ENCODE data around the gene SAMD10.
A peak's percentile ranks its signal among the peaks of the same experiment; 100 is the strongest.

SAMD10 gene

DNA sequence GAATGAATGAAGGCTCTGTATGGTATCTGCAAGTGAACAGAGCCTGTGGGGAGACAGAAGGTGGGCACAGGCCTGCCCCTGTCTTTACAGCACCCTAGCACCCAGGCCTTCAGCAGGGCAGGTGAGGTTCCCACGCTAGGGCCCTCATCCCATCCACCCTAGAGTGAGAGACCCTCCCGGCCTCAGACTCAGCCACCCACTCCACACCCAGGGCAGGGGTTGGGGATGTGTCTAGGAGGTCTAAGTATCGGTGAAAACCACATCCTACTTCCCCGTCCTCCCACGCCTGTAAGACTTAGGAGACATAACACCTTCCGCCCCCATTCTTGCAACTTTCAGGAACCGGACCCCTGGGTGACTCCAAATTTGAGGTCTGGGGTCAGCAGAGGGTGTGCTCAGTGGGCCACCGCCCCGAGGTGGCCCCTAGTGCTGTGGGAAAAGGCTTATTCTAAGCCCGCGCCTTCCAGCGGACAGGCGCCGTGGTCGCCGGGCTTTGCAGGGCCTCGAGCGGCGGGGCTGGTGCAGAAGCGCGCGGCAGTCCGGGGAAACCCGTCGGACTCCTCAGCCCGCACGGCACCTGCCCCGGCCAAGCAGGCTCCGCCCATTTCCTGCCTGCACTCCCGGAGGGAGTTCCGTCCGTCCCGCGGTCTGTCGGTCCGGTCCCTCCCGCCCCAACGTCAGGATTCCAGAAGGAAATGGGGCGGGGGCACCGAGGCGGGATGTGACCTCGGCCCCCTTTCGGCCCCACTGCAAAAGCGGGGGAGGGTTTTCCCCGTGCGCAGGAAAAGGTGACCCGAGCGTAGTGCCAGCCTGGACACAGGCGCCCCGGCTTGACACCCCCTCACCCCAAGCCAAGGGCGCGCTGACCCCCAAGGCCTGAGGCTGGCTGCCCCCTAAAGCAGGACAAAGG lies 868 bp downstream of the SAMD10 start (continued):
- no peak for TF ChIP-seq ZNF549 (tag by site-specific recombination; IDR thresholded peaks at IDR 0.05)
- TF ChIP-seq ZNF184 (tag by site-specific recombination; IDR thresholded peaks at IDR 0.05): no peak
- TF ChIP-seq ZSCAN16 (tag by site-specific recombination; IDR thresholded peaks at IDR 0.05): peak; percentile 62; the same call in 1 of the 2 replicates
- no peak for TF ChIP-seq ZNF24 (tag by site-specific recombination; IDR thresholded peaks at IDR 0.05)
- TF ChIP-seq ZIC2 (tag by site-specific recombination; IDR thresholded peaks at IDR 0.05): no peak
- no peak for TF ChIP-seq YY1 (tag by site-specific recombination; IDR thresholded peaks at IDR 0.05)
- TF ChIP-seq SCRT1 (tag by site-specific recombination; IDR thresholded peaks at IDR 0.05; ENCODE audit: borderline replicate concordance): no peak
- TF ChIP-seq ZNF16 (tag by site-specific recombination; IDR thresholded peaks at IDR 0.05; ENCODE audit: low read depth): no peak
- no peak for TF ChIP-seq ZNF544 (tag by site-specific recombination; IDR thresholded peaks at IDR 0.05)
- no peak for TF ChIP-seq ZNF10 (tag by site-specific recombination; IDR thresholded peaks at IDR 0.05)
- TF ChIP-seq BCL11A (tag by site-specific recombination; IDR thresholded peaks at IDR 0.05; ENCODE audit: low read depth): 0 out of 2 replicates have a peak, but pooled peaks have one; percentile 30
- TF ChIP-seq ZNF776 (tag by site-specific recombination; IDR thresholded peaks at IDR 0.05; ENCODE audit: borderline replicate concordance): no peak
- TF ChIP-seq, protein P1, sequence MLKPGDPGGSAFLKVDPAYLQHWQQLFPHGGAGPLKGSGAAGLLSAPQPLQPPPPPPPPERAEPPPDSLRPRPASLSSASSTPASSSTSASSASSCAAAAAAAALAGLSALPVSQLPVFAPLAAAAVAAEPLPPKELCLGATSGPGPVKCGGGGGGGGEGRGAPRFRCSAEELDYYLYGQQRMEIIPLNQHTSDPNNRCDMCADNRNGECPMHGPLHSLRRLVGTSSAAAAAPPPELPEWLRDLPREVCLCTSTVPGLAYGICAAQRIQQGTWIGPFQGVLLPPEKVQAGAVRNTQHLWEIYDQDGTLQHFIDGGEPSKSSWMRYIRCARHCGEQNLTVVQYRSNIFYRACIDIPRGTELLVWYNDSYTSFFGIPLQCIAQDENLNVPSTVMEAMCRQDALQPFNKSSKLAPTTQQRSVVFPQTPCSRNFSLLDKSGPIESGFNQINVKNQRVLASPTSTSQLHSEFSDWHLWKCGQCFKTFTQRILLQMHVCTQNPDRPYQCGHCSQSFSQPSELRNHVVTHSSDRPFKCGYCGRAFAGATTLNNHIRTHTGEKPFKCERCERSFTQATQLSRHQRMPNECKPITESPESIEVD (tag by site-specific recombination; IDR thresholded peaks at IDR 0.05): no peak
- TF ChIP-seq ZSCAN23 (tag by site-specific recombination; IDR thresholded peaks at IDR 0.05): no peak
- peak; percentile 26; the same call in 1 of the 2 replicates for TF ChIP-seq ZNF843 (tag by site-specific recombination; IDR thresholded peaks at IDR 0.05)
- TF ChIP-seq SP7 (tag by site-specific recombination; IDR thresholded peaks at IDR 0.05): peak; percentile 45; the same call in 1 of the 2 replicates
- TF ChIP-seq ZNF2 (tag by site-specific recombination; IDR thresholded peaks at IDR 0.05): no peak
- TF ChIP-seq HOXD13 (CRISPR knock-in tag; IDR thresholded peaks at IDR 0.05; ENCODE audit: borderline replicate concordance): no peak
- 0 out of 2 replicates have a peak, but pooled peaks have one; percentile 31 for TF ChIP-seq ZFP69B (tag by site-specific recombination; IDR thresholded peaks at IDR 0.05)
- TF ChIP-seq ZBTB17 (tag by site-specific recombination; IDR thresholded peaks at IDR 0.05): no peak
- TF ChIP-seq ZNF37A (tag by site-specific recombination; IDR thresholded peaks at IDR 0.05): no peak
- TF ChIP-seq KLF8 (tag by site-specific recombination; IDR thresholded peaks at IDR 0.05): peak; percentile 72; the same call in 1 of the 2 replicates
- TF ChIP-seq ZNF239 (tag by site-specific recombination; IDR thresholded peaks at IDR 0.05): no peak
- TF ChIP-seq MEIS1 (CRISPR knock-in tag; IDR thresholded peaks at IDR 0.05; ENCODE audit: borderline replicate concordance): no peak
- no peak for TF ChIP-seq SALL2 (tag by site-specific recombination; IDR thresholded peaks at IDR 0.05; ENCODE audit: borderline replicate concordance)
- TF ChIP-seq, protein P2, sequence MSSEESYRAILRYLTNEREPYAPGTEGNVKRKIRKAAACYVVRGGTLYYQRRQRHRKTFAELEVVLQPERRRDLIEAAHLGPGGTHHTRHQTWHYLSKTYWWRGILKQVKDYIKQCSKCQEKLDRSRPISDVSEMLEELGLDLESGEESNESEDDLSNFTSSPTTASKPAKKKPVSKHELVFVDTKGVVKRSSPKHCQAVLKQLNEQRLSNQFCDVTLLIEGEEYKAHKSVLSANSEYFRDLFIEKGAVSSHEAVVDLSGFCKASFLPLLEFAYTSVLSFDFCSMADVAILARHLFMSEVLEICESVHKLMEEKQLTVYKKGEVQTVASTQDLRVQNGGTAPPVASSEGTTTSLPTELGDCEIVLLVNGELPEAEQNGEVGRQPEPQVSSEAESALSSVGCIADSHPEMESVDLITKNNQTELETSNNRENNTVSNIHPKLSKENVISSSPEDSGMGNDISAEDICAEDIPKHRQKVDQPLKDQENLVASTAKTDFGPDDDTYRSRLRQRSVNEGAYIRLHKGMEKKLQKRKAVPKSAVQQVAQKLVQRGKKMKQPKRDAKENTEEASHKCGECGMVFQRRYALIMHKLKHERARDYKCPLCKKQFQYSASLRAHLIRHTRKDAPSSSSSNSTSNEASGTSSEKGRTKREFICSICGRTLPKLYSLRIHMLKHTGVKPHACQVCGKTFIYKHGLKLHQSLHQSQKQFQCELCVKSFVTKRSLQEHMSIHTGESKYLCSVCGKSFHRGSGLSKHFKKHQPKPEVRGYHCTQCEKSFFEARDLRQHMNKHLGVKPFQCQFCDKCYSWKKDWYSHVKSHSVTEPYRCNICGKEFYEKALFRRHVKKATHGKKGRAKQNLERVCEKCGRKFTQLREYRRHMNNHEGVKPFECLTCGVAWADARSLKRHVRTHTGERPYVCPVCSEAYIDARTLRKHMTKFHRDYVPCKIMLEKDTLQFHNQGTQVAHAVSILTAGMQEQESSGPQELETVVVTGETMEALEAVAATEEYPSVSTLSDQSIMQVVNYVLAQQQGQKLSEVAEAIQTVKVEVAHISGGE (tag by site-specific recombination; conservative IDR thresholded peaks at IDR 0.05; ENCODE audit: low read depth): peak; percentile 95
- no peak for TF ChIP-seq ZNF223 (tag by site-specific recombination; IDR thresholded peaks at IDR 0.05)
- no peak for TF ChIP-seq ZNF792 (tag by site-specific recombination; IDR thresholded peaks at IDR 0.05)
- no peak for TF ChIP-seq GFI1B (tag by site-specific recombination; IDR thresholded peaks at IDR 0.05)
- TF ChIP-seq, protein P3, sequence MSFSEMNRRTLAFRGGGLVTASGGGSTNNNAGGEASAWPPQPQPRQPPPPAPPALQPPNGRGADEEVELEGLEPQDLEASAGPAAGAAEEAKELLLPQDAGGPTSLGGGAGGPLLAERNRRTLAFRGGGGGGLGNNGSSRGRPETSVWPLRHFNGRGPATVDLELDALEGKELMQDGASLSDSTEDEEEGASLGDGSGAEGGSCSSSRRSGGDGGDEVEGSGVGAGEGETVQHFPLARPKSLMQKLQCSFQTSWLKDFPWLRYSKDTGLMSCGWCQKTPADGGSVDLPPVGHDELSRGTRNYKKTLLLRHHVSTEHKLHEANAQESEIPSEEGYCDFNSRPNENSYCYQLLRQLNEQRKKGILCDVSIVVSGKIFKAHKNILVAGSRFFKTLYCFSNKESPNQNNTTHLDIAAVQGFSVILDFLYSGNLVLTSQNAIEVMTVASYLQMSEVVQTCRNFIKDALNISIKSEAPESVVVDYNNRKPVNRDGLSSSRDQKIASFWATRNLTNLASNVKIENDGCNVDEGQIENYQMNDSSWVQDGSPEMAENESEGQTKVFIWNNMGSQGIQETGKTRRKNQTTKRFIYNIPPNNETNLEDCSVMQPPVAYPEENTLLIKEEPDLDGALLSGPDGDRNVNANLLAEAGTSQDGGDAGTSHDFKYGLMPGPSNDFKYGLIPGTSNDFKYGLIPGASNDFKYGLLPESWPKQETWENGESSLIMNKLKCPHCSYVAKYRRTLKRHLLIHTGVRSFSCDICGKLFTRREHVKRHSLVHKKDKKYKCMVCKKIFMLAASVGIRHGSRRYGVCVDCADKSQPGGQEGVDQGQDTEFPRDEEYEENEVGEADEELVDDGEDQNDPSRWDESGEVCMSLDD (tag by site-specific recombination; IDR thresholded peaks at IDR 0.05): peak; percentile 86; the same call in 1 of the 2 replicates
